H9 (cell line): ENCODE measurements around the gene TMEM190. TPM values are rescaled to one million over a fixed set of nuclear protein-coding genes. Genes with fewer than 3 reads are reported as not detected.

Experiments
- DNase-seq: peaks from one replicate; pipeline ENCODE4 v3.0.0-alpha.2; 2017
- H2AFZ ChIP-seq: one replicate; pipeline ENCODE4 v1.6.1; 2013; ENCODE audit warnings: mild to moderate bottlenecking, low read length, control low read depth, moderate library complexity
- H2AK5ac ChIP-seq: 2 replicates; pipeline ENCODE4 v1.6.1; 2013; ENCODE audit warnings: low read length, control low read depth, mixed read lengths; ENCODE audit not compliant: insufficient read length
- H2BK120ac ChIP-seq: one replicate; pipeline ENCODE4 v1.6.1; 2013; ENCODE audit warnings: low read depth, mild to moderate bottlenecking, low read length, control low read depth, inconsistent platforms; ENCODE audit not compliant: poor library complexity, severe bottlenecking
- H2BK12ac ChIP-seq: 2 replicates; pipeline ENCODE4 v1.6.1; 2013; ENCODE audit warnings: low read length, control low read depth, mixed read lengths, low read depth; ENCODE audit not compliant: insufficient read length
- H2BK15ac ChIP-seq: 2 replicates; pipeline ENCODE4 v1.6.1; 2013; ENCODE audit warnings: low read depth, low read length, control low read depth
- H2BK20ac ChIP-seq: one replicate; pipeline ENCODE4 v1.6.1; 2013; ENCODE audit warnings: low read depth, mild to moderate bottlenecking, low read length, control low read depth, inconsistent platforms; ENCODE audit not compliant: poor library complexity, severe bottlenecking
- H2BK5ac ChIP-seq: 2 replicates; pipeline ENCODE4 v1.6.1; 2013; ENCODE audit warnings: low read length, control low read depth, mixed read lengths; ENCODE audit not compliant: insufficient read length
- H3K14ac ChIP-seq: 2 replicates; pipeline ENCODE4 v1.6.1; 2013; ENCODE audit warnings: low read length, control low read depth; ENCODE audit not compliant: insufficient read depth
- H3K18ac ChIP-seq: 2 replicates; pipeline ENCODE4 v1.6.1; 2013; ENCODE audit warnings: low read depth, mild to moderate bottlenecking, mixed read lengths, low read length, control low read depth; ENCODE audit not compliant: insufficient read length
- H3K23ac ChIP-seq: 2 replicates; pipeline ENCODE4 v1.6.1; 2013; ENCODE audit warnings: low read length, control low read depth, mixed read lengths, low read depth; ENCODE audit not compliant: insufficient read length
- H3K23me2 ChIP-seq: 2 replicates; pipeline ENCODE4 v1.6.1; 2013; ENCODE audit warnings: low read depth, mild to moderate bottlenecking, mixed read lengths, low read length, control low read depth; ENCODE audit not compliant: insufficient read length, poor library complexity, severe bottlenecking
- H3K27ac ChIP-seq: 2 replicates; pipeline ENCODE4 v1.5.1; 2013; ENCODE audit warnings: low read length, control low read depth, mixed read lengths, low read depth; ENCODE audit not compliant: insufficient read length
- H3K27me3 ChIP-seq: 2 replicates; pipeline ENCODE4 v1.6.1; 2013; ENCODE audit warnings: low read length, control low read depth, inconsistent platforms; ENCODE audit not compliant: insufficient read depth
- H3K4ac ChIP-seq: 2 replicates; pipeline ENCODE4 v1.6.1; 2013; ENCODE audit warnings: low read depth, mild to moderate bottlenecking, control low read depth, inconsistent platforms, low read length, moderate library complexity
- H3K4me1 ChIP-seq: 2 replicates; pipeline ENCODE4 v1.6.1; 2013; ENCODE audit warnings: low read length, control low read depth, inconsistent platforms; ENCODE audit not compliant: insufficient read depth
- H3K4me2 ChIP-seq: 2 replicates; pipeline ENCODE4 v1.6.1; 2013; ENCODE audit warnings: low read length, control low read depth, mixed read lengths; ENCODE audit not compliant: insufficient read length, insufficient read depth
- H3K56ac ChIP-seq: 2 replicates; pipeline ENCODE4 v1.6.1; 2013; ENCODE audit warnings: low read depth, mild to moderate bottlenecking, mixed read lengths, low read length, control low read depth; ENCODE audit not compliant: insufficient read length
- H3K79me1 ChIP-seq: 2 replicates; pipeline ENCODE4 v1.6.1; 2013; ENCODE audit warnings: low read depth, mild to moderate bottlenecking, moderate library complexity, low read length, control low read depth, inconsistent platforms; ENCODE audit not compliant: insufficient read depth, poor library complexity, severe bottlenecking
- H3K79me2 ChIP-seq: 2 replicates; pipeline ENCODE4 v1.6.1; 2013; ENCODE audit warnings: low read length, control low read depth, inconsistent platforms; ENCODE audit not compliant: insufficient read depth
- H3K9ac ChIP-seq: 2 replicates; pipeline ENCODE4 v1.6.1; 2013; ENCODE audit warnings: low read length, control low read depth, mixed read lengths; ENCODE audit not compliant: insufficient read length; ENCODE audit errors: extremely low read depth
- H3K9me3 ChIP-seq: one replicate; pipeline ENCODE4 v1.6.1; 2013; ENCODE audit warnings: low read depth, low read length, inconsistent platforms; ENCODE audit not compliant: control insufficient read depth
- H3T11ph ChIP-seq: one replicate; pipeline ENCODE4 v1.6.1; 2013; ENCODE audit warnings: mild to moderate bottlenecking, low read length, control low read depth, inconsistent platforms
- H4K20me1 ChIP-seq: one replicate; pipeline ENCODE4 v1.6.1; 2013; ENCODE audit not compliant: control insufficient read depth, insufficient read length, insufficient read depth
- H4K5ac ChIP-seq: 2 replicates; pipeline ENCODE4 v1.6.1; 2013; ENCODE audit warnings: low read depth, mild to moderate bottlenecking, mixed read lengths, low read length, control low read depth; ENCODE audit not compliant: insufficient read length
- H4K8ac ChIP-seq: replicated peaks from 2 replicates; pipeline ENCODE4 v1.6.1; 2013; ENCODE audit warnings: low read length, control low read depth, mixed read lengths, low read depth; ENCODE audit not compliant: insufficient read length
- H4K91ac ChIP-seq: 2 replicates; pipeline ENCODE4 v1.6.1; 2013; ENCODE audit warnings: low read depth, mild to moderate bottlenecking, moderate library complexity, mixed read lengths, low read length, control low read depth; ENCODE audit not compliant: insufficient read length
- H3K27ac Mint-ChIP-seq, 3 experiments: 2 replicates in 2 of 3; 3 replicates in 1 of 3; pipeline ENCODE4 v1.8.0; 2020 to 2021; ENCODE audit warnings: mixed read lengths in 3 of 3, mild to moderate bottlenecking in 1 of 3, moderate library complexity in 1 of 3
- H3K27me3 Mint-ChIP-seq: 2 replicates; pipeline ENCODE4 v1.8.0; 2021; ENCODE audit warnings: low read depth, mild to moderate bottlenecking, moderate library complexity, mixed read lengths
- H3K36me3 Mint-ChIP-seq, 3 experiments: 2 replicates in 2 of 3; 3 replicates in 1 of 3; pipeline ENCODE4 v1.8.0; 2020 to 2021; ENCODE audit warnings: low read depth in 3 of 3, mixed read lengths in 3 of 3; ENCODE audit not compliant: insufficient read depth in 1 of 3
- H3K4me1 Mint-ChIP-seq, 2 experiments: 2 replicates each; pipeline ENCODE4 v1.8.0; 2020; ENCODE audit warnings: mixed read lengths in 2 of 2
- H3K4me3 Mint-ChIP-seq, 2 experiments: 2 replicates in 1 of 2; 3 replicates in 1 of 2; pipeline ENCODE4 v1.8.0; 2020 to 2021; ENCODE audit warnings: mild to moderate bottlenecking in 2 of 2, mixed read lengths in 2 of 2, moderate library complexity in 1 of 2
- H3K9me3 Mint-ChIP-seq, 2 experiments: 2 replicates in 1 of 2; 3 replicates in 1 of 2; pipeline ENCODE4 v1.8.0; 2020; ENCODE audit warnings: mild to moderate bottlenecking in 2 of 2, mixed read lengths in 2 of 2, moderate library complexity in 1 of 2
- CTCF ChIP-seq: fragments of 200-600 bp; sonication (generic); conservative IDR thresholded peaks from 3 replicates; pipeline ENCODE4 v1.8.0; 2021; ENCODE audit warnings: antibody characterized with exemption, mild to moderate bottlenecking
- WGBS: extraction: QIAGEN DNeasy Blood & Tissue Kit; methylation state at CpG from one replicate; pipeline ENCODE4 v1.1.7; 2013; ENCODE audit warnings: missing lambda C conversion rate, low lambda C conversion rate, mixed read lengths; ENCODE audit not compliant: insufficient read length; ENCODE audit errors: extremely low coverage; 5-methylcytosine and 5-hydroxymethylcytosine counted together
- total RNA-seq: library from RNA; stranded (reverse); gene quantifications from 2 replicates; pipeline ENCODE4 v1.2.1, GENCODE V29; 2021

The TMEM190 gene
- total RNA-seq, 1 experiment from 2014 or later, result 1.5 TPM

- peaks cover 2% of the 10 kb centered on the region for H3K27me3 Mint-ChIP-seq
- Histone ChIP-seq H2AK5ac (no peak overlapping the region), H3K18ac (no peak overlapping the region), H3K27me3 (no peaks in the 10 kb centered on the region), H3K27ac (no peak overlapping the region), H3T11ph (no peak overlapping the region), H3K14ac (no peak overlapping the region; the same call in 1 of the 2 replicates), H4K91ac (no peak overlapping the region), H4K8ac (no peak overlapping the region), H3K56ac (no peak overlapping the region), H2BK15ac (no peak overlapping the region), H4K5ac (no peak overlapping the region), H3K23me2 (peaks cover 15% of the 10 kb centered on the region), H2BK5ac (no peak overlapping the region), H2BK120ac (no peak overlapping the region), H3K23ac (no peak overlapping the region), H2BK12ac (no peak overlapping the region), H3K79me2 (peaks cover 17% of the 10 kb centered on the region; the same call in 1 of the 2 replicates), H3K9me3 (no peaks in the 10 kb centered on the region), H3K79me1 (peaks cover 15% of the 10 kb centered on the region), H4K20me1 (peaks cover 3% of the 10 kb centered on the region), H3K4me1 (peaks cover 7% of the 10 kb centered on the region), H3K4ac (no peak overlapping the region), H2BK20ac (no peak overlapping the region), H3K9ac (no peak overlapping the region), H3K4me2 (no peak overlapping the region), H2AFZ (no peak overlapping the region)
- TF ChIP-seq CTCF, result no peak
- peaks cover 0 to 2% of the 10 kb centered on the region in 2 experiments; a peak in 1 of 5 replicates for H3K9me3 Mint-ChIP-seq
- H3K27ac Mint-ChIP-seq, result peak overlapping the region in 1 of 3 experiments; percentile 87; a peak in 3 of 7 replicates
- no CpG with 5 or more reads among the region's 21 CpGs for WGBS
- H3K4me1 Mint-ChIP-seq, result peaks cover 60 to 74% of the 10 kb centered on the region in 2 experiments
- no peak for DNase-seq
- H3K4me3 Mint-ChIP-seq, result peak overlapping the region in 1 of 2 experiments; percentile 47; a peak in 3 of 5 replicates
- peaks cover 40 to 50% (median 44%) of the 10 kb centered on the region in 3 experiments for H3K36me3 Mint-ChIP-seq
These were observed 13.0 kb downstream of the TMEM190 start for GRCh38 chr19:55389386-55390317.
